OCI-LY3 (cell line): ENCODE data around the gene GIMAP8.

Experiments used
- H2AFZ ChIP-seq: fragments of 200-600, 300-600 bp; shearing (Covaris generic); 2 replicates; pipeline ENCODE4 v1.6.0; 2014; ENCODE audit warnings: antibody characterized with exemption, low read depth, low read length
- H3K27ac ChIP-seq: fragments of 200-600, 300-600 bp; sonication (generic); 2 replicates; pipeline ENCODE4 v1.5.1; 2014; ENCODE audit warnings: mild to moderate bottlenecking, low read length, moderate library complexity, mixed read lengths
- H3K27me3 ChIP-seq: fragments of 200-600, 300-600 bp; sonication (generic); 2 replicates; pipeline ENCODE4 v1.6.1; 2014; ENCODE audit warnings: low read depth, low read length, mixed read lengths
- H3K36me3 ChIP-seq: fragments of 200-600, 300-600 bp; sonication (generic); replicated peaks from 2 replicates; pipeline ENCODE3; 2014; ENCODE audit warnings: low read depth, low read length, mixed read lengths
- H3K4me1 ChIP-seq: fragments of 300-600, 200-600 bp; sonication (generic); 2 replicates; pipeline ENCODE4 v1.6.1; 2014; ENCODE audit warnings: low read length, mixed read lengths
- H3K4me2 ChIP-seq: fragments of 200-600, 300-600 bp; sonication (generic); 2 replicates; pipeline ENCODE4 v1.6.1; 2014; ENCODE audit warnings: low read length, mixed read lengths
- H3K4me3 ChIP-seq: fragments of 300-600, 200-600 bp; sonication (generic); 2 replicates; pipeline ENCODE4 v1.5.1; 2014; ENCODE audit warnings: antibody characterized with exemption, mild to moderate bottlenecking, low read length, moderate library complexity
- H3K79me2 ChIP-seq: fragments of 300-600, 200-600 bp; shearing (Covaris generic); 2 replicates; pipeline ENCODE4 v1.6.1; 2014; ENCODE audit warnings: mild to moderate bottlenecking, low read length, mixed read lengths
- H3K9ac ChIP-seq: fragments of 300-600, 200-600 bp; shearing (Covaris generic); 2 replicates; pipeline ENCODE4 v1.6.0; 2014; ENCODE audit warnings: mild to moderate bottlenecking, low read length, moderate library complexity
- H3K9me3 ChIP-seq: fragments of 200-600, 300-600 bp; shearing (Covaris generic); 2 replicates; pipeline ENCODE4 v1.6.1; 2014; ENCODE audit warnings: low read length, mixed read lengths; ENCODE audit not compliant: insufficient read depth
- H4K20me1 ChIP-seq: fragments of 200-600, 300-600 bp; sonication (generic); 2 replicates; pipeline ENCODE4 v1.6.1; 2016; ENCODE audit warnings: low read length, mixed read lengths; ENCODE audit not compliant: insufficient read depth
- EZH2phosphoT487 ChIP-seq: fragments of 200-600 bp; shearing (Covaris generic); IDR thresholded peaks from 2 replicates; pipeline ENCODE4 v1.6.1; 2018; ENCODE audit warnings: antibody characterized with exemption, mixed run types, low read depth
- TF ChIP-seq, protein P1 (sequence below): fragments of 200-600, 300-600 bp; sonication (generic); IDR thresholded peaks from 2 replicates; pipeline ENCODE4 v1.5.1; 2014; ENCODE audit warnings: antibody characterized with exemption, low read length, low read depth

GIMAP8 gene

DNA sequence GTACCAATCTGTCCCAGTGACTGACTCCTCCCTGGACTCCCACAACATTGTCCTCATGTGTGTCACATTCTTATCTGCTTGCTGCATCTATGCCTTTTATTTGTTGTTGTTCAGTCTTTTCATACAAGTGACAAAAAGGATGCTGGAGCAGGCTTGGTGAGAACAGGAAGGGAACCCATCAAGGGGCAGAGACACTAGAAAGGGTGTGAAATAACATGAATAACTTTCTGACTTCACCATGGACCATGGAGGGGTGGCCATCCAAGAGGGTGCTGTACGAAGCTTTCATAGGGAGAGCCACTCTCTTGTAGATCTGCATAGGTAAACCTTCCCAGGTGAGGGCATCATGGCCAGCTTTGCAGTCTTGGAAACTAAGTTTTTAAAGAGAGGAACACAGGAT, 14.5 kb downstream of the GIMAP8 start:
- Histone ChIP-seq H3K79me2 (no peaks in the 10 kb centered on the region), H2AFZ (no peak overlapping the region), H3K27me3 (peaks cover 37% of the 10 kb centered on the region), H4K20me1 (no peaks in the 10 kb centered on the region), H3K9ac (no peak overlapping the region), H3K4me3 (no peak overlapping the region), H3K27ac (no peak overlapping the region), H3K9me3 (0 out of 2 replicates have a peak, but pooled peaks cover 11% of the 10 kb centered on the region), H3K36me3 (no peaks in the 10 kb centered on the region), H3K4me1 (no peaks in the 10 kb centered on the region), H3K4me2 (no peak overlapping the region)
- TF ChIP-seq, protein P1, sequence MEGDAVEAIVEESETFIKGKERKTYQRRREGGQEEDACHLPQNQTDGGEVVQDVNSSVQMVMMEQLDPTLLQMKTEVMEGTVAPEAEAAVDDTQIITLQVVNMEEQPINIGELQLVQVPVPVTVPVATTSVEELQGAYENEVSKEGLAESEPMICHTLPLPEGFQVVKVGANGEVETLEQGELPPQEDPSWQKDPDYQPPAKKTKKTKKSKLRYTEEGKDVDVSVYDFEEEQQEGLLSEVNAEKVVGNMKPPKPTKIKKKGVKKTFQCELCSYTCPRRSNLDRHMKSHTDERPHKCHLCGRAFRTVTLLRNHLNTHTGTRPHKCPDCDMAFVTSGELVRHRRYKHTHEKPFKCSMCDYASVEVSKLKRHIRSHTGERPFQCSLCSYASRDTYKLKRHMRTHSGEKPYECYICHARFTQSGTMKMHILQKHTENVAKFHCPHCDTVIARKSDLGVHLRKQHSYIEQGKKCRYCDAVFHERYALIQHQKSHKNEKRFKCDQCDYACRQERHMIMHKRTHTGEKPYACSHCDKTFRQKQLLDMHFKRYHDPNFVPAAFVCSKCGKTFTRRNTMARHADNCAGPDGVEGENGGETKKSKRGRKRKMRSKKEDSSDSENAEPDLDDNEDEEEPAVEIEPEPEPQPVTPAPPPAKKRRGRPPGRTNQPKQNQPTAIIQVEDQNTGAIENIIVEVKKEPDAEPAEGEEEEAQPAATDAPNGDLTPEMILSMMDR = no peak
- TF ChIP-seq EZH2phosphoT487 = no peak

DNA sequence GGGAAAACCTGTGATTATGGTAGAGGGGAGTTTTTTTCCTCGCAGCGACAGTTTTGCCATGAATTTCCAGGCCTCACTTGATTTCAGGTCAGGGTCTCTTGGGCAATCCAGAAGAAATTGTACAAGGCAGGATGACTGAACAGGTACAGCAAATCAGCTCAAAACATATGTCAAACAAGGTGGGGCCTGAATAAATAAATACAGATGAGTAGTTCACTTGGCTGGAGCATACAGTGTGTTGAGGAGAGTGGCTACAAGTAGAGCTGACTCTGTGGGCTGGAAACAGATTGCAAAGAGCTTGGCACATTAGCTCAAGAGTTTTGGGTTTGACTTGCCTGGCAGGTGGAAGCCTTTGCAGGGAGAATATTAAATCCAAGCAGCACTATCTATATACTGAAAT, 15.0 kb downstream of the GIMAP8 start:
- Histone ChIP-seq H3K36me3 (no peaks in the 10 kb centered on the region), H3K4me3 (no peak overlapping the region), H2AFZ (no peak overlapping the region), H3K27me3 (peaks cover 37% of the 10 kb centered on the region), H3K4me1 (no peaks in the 10 kb centered on the region), H3K27ac (no peak overlapping the region), H3K9me3 (0 out of 2 replicates have a peak, but pooled peaks cover 11% of the 10 kb centered on the region), H3K4me2 (no peak overlapping the region), H3K79me2 (no peaks in the 10 kb centered on the region), H3K9ac (no peak overlapping the region), H4K20me1 (no peaks in the 10 kb centered on the region)
- TF ChIP-seq, protein P1 = no peak
- no peak for TF ChIP-seq EZH2phosphoT487

DNA sequence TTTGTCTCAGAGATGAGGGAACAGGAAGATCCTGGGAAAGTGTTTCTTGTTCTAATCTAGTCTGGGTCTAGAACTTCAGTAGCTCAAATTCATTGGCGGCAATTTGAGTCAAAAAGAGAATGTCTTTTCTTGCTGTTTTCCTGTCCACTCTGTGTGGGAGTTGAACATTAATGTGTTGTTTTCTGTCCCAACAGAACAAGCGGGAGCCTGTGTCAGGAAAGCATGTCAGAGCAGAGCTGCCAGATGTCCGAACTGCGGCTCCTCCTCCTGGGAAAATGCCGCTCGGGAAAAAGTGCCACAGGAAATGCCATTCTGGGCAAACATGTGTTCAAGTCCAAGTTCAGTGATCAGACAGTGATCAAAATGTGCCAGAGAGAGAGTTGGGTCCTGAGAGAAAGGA, 16.0 kb downstream of the GIMAP8 start:
- Histone ChIP-seq H3K4me1 (no peaks in the 10 kb centered on the region), H3K9me3 (0 out of 2 replicates have a peak, but pooled peaks cover 8% of the 10 kb centered on the region), H4K20me1 (no peaks in the 10 kb centered on the region), H2AFZ (no peak overlapping the region), H3K27ac (no peak overlapping the region), H3K4me3 (no peak overlapping the region), H3K79me2 (no peaks in the 10 kb centered on the region), H3K36me3 (no peaks in the 10 kb centered on the region), H3K9ac (no peak overlapping the region), H3K27me3 (peaks cover 37% of the 10 kb centered on the region), H3K4me2 (no peak overlapping the region)
- TF ChIP-seq, protein P1 = no peak
- TF ChIP-seq EZH2phosphoT487 = no peak

DNA sequence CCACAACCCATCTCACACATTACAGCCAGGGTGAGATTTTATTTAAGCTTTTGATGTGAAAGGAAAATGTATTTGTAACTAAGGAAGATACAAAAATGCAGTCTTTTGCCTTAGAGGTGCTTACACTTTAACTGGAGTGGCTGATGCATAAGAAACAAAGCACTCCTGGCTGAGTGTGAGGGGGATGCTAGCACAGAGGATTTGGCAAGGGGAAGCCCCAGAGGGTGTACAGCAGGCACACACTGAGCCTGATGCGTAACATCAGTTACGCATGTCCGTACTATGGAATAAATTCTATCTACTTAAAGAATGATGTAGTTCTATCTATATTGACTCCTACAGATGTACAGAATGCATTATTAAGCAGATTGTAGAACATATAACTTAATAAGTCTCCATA, 17.8 kb downstream of the GIMAP8 start:
- Histone ChIP-seq H3K27me3 (peaks cover 37% of the 10 kb centered on the region), H2AFZ (no peak overlapping the region), H3K4me2 (no peak overlapping the region), H3K4me3 (no peak overlapping the region), H3K4me1 (no peaks in the 10 kb centered on the region), H3K9me3 (no peaks in the 10 kb centered on the region), H3K27ac (no peak overlapping the region), H4K20me1 (no peaks in the 10 kb centered on the region), H3K36me3 (no peaks in the 10 kb centered on the region), H3K9ac (no peak overlapping the region), H3K79me2 (no peaks in the 10 kb centered on the region)
- TF ChIP-seq, protein P1 = no peak
- no peak for TF ChIP-seq EZH2phosphoT487
